PC-9 (cell line): Measurements from ENCODE around the gene C1orf105. TPM values are rescaled to one million over a fixed set of nuclear protein-coding genes. Genes with fewer than 3 reads are reported as not detected.

Source experiments
- BruUV-seq: library from RNA; stranded (reverse); fragments of 400-500 nt; replicated peaks from 2 replicates; lab custom pipeline; 2021; lab: Mats Ljungman, UMichigan
- CTCF ChIA-PET: fragments of 300-600 bp; sonication (Branson Sonifier 250); formaldehyde crosslinking; loops from one replicate; lab custom pipeline; 2022; ENCODE audit warnings: antibody characterized with exemption; lab: Charles Lee
- POLR2A ChIA-PET: fragments of 300-600 bp; sonication (Branson Sonifier 250); formaldehyde crosslinking; loops from one replicate; lab custom pipeline; 2022; ENCODE audit warnings: antibody characterized with exemption; ENCODE audit not compliant: unreplicated experiment; lab: Charles Lee
- DNase-seq, 2 experiments: peaks; one replicate each; pipeline versions ENCODE4 v3.0.0 to v3.0.0-alpha.2; 2015 to 2022; ENCODE audit warnings: mixed read lengths in 1 of 2
- H2AFZ ChIP-seq: fragments of 200-600 bp; sonication (generic); 2 replicates; pipeline ENCODE4 v1.8.1; 2017; ENCODE audit warnings: antibody characterized with exemption
- H3F3A ChIP-seq: fragments of 200-600 bp; sonication (generic); 2 replicates; pipeline ENCODE4 v1.8.1; 2017; ENCODE audit warnings: antibody characterized with exemption, mild to moderate bottlenecking, low read depth; ENCODE audit not compliant: insufficient read depth
- H3K27ac ChIP-seq: fragments of 200-600 bp; sonication (generic); 2 replicates; pipeline ENCODE4 v1.6.1; 2016; ENCODE audit warnings: mixed run types
- H3K27me3 ChIP-seq: fragments of 200-600 bp; sonication (generic); 2 replicates; pipeline ENCODE4 v1.6.1; 2016; ENCODE audit warnings: low read depth, mixed run types; ENCODE audit not compliant: insufficient read depth
- H3K36me3 ChIP-seq: fragments of 200-600 bp; sonication (generic); 2 replicates; pipeline ENCODE4 v1.6.1; 2016; ENCODE audit warnings: low read depth, mixed run types
- H3K4me1 ChIP-seq: fragments of 200-600 bp; sonication (generic); replicated peaks from 2 replicates; pipeline ENCODE4 v1.6.1; 2016; ENCODE audit warnings: mixed run types; ENCODE audit not compliant: insufficient read depth
- H3K4me2 ChIP-seq: fragments of 200-600 bp; sonication (generic); 2 replicates; pipeline ENCODE4 v1.6.1; 2017; ENCODE audit warnings: mixed run types
- H3K4me3 ChIP-seq: fragments of 200-600 bp; sonication (generic); 2 replicates; pipeline ENCODE4 v1.6.1; 2016; ENCODE audit warnings: mixed run types
- H3K79me2 ChIP-seq: fragments of 200-600 bp; sonication (generic); 2 replicates; pipeline ENCODE4 v1.6.1; 2017; ENCODE audit warnings: low read depth, mixed run types
- H3K9me2 ChIP-seq: fragments of 200-600 bp; sonication (generic); 2 replicates; pipeline ENCODE4 v1.8.1; 2017; ENCODE audit warnings: mild to moderate bottlenecking; ENCODE audit not compliant: insufficient read depth
- H3K9me3 ChIP-seq: fragments of 200-600 bp; sonication (generic); 2 replicates; pipeline ENCODE4 v1.8.1; 2016; ENCODE audit warnings: low read depth; ENCODE audit not compliant: insufficient read depth
- H4K20me1 ChIP-seq: fragments of 200-600 bp; sonication (generic); 2 replicates; pipeline ENCODE4 v1.8.1; 2017; ENCODE audit not compliant: insufficient read depth
- EZH2 ChIP-seq: fragments of 200-600 bp; sonication (generic); IDR thresholded peaks from 2 replicates; pipeline ENCODE4 v1.8.0; 2017; ENCODE audit warnings: antibody characterized with exemption, low read depth
- intact Hi-C: fragments of 100-400 bp; cut with micrococcal nuclease; formaldehyde crosslinking; loops from one replicate; pipeline ENCODE4 v1.10.0; 2022; ENCODE audit not compliant: unreplicated experiment
- total RNA-seq: library from RNA; stranded (reverse); gene quantifications from 2 replicates; pipeline ENCODE4 v1.2.3, GENCODE V29; 2021
- TF ChIP-seq, protein P1 (sequence below): fragments of 200-600 bp; sonication (generic); conservative IDR thresholded peaks from 2 replicates; pipeline ENCODE4 v1.6.1; 2017; ENCODE audit warnings: mixed run types, antibody characterized with exemption, mild to moderate bottlenecking, moderate library complexity

C1orf105 gene
- total RNA-seq, 1 experiment from 2014 or later: not detected

DNA sequence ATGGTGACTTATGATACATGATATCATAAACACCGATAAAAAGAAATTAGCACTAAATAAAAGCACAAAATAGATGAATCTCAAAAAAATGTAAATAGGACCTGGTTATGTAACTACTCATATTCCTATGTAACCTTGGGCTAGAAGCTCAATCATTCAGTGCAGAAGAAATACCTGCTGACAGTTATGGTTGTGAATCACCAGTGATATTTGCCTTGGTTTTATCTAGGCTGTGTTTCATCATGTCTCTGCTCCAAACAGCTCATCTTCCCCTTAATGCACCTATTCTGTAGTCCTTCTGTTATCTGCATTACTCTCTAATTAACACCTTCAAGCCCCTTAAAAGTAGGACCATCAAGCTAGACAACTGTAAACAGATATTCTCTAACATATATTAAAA lies 39.7 kb downstream of the C1orf105 start:
- no peaks in the 10 kb centered on the region for H4K20me1 ChIP-seq
- peaks cover 20% of the 10 kb centered on the region for H3F3A ChIP-seq
- H3K36me3 ChIP-seq: no peaks in the 10 kb centered on the region
- H3K9me2 ChIP-seq: no peaks in the 10 kb centered on the region
- no peak overlapping the region for H2AFZ ChIP-seq
- ChIA-PET POLR2A (interaction anchor here (0.6 kb wide), 1 partner anchor 36 kb away, joined by 4 read pairs; no protein-coding TSS in a partner anchor), CTCF (no interaction called here)
- peak in 1 of 2 experiments; percentile 57 for DNase-seq
- H3K27me3 ChIP-seq: no peaks in the 10 kb centered on the region
- no peaks in the 10 kb centered on the region for H3K79me2 ChIP-seq
- H3K9me3 ChIP-seq: no peaks in the 10 kb centered on the region
- TF ChIP-seq, protein P1, sequence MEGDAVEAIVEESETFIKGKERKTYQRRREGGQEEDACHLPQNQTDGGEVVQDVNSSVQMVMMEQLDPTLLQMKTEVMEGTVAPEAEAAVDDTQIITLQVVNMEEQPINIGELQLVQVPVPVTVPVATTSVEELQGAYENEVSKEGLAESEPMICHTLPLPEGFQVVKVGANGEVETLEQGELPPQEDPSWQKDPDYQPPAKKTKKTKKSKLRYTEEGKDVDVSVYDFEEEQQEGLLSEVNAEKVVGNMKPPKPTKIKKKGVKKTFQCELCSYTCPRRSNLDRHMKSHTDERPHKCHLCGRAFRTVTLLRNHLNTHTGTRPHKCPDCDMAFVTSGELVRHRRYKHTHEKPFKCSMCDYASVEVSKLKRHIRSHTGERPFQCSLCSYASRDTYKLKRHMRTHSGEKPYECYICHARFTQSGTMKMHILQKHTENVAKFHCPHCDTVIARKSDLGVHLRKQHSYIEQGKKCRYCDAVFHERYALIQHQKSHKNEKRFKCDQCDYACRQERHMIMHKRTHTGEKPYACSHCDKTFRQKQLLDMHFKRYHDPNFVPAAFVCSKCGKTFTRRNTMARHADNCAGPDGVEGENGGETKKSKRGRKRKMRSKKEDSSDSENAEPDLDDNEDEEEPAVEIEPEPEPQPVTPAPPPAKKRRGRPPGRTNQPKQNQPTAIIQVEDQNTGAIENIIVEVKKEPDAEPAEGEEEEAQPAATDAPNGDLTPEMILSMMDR: no peak
- TF ChIP-seq EZH2: no peak
- H3K4me2 ChIP-seq: no peak overlapping the region
- H3K4me3 ChIP-seq: no peak overlapping the region
- intact Hi-C loops: no loop called here
- BruUV-seq: no TSS peak
- no peak overlapping the region for H3K27ac ChIP-seq
- H3K4me1 ChIP-seq: peaks cover 20% of the 10 kb centered on the region

DNA sequence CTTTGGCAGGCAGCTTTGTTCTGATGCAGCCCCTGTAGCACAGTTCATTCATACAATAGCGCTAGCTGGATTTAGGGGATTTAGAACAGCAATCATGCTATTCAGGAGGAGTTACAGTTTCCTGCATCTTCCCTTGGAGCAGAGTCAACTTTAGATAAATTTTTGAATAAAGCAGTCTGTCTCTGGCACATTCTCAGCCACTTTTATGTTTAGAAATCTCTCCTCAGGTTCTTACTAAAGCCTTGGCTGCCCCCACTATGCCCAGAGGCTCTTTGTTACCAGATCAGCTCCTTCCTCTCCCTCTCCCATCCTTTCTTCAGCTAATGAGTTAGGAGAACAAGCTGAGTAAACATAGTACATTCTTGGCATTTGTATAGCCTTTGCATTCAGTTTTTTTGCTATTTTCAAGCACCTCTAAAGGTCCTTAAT lies 40.4 kb downstream of the C1orf105 start:
- Histone ChIP-seq H3K9me2 (no peaks in the 10 kb centered on the region), H4K20me1 (no peaks in the 10 kb centered on the region), H3K4me3 (no peak overlapping the region), H3K4me1 (peaks cover 20% of the 10 kb centered on the region), H3F3A (peaks cover 20% of the 10 kb centered on the region), H2AFZ (no peak overlapping the region), H3K9me3 (no peaks in the 10 kb centered on the region), H3K27me3 (no peaks in the 10 kb centered on the region), H3K36me3 (no peaks in the 10 kb centered on the region), H3K27ac (no peak overlapping the region; the same call in 1 of the 2 replicates), H3K79me2 (no peaks in the 10 kb centered on the region), H3K4me2 (peak overlapping the region; percentile 29)
- ChIA-PET CTCF (no interaction called here), POLR2A (interaction anchor here (0.7 kb wide), 1 partner anchor 695 kb away, joined by 5 read pairs; no protein-coding TSS in a partner anchor)
- DNase-seq: peak in 1 of 2 experiments; percentile 75
- intact Hi-C loops: no loop called here
- TF ChIP-seq, protein P1: no peak
- TF ChIP-seq EZH2: no peak
- no TSS peak for BruUV-seq

DNA sequence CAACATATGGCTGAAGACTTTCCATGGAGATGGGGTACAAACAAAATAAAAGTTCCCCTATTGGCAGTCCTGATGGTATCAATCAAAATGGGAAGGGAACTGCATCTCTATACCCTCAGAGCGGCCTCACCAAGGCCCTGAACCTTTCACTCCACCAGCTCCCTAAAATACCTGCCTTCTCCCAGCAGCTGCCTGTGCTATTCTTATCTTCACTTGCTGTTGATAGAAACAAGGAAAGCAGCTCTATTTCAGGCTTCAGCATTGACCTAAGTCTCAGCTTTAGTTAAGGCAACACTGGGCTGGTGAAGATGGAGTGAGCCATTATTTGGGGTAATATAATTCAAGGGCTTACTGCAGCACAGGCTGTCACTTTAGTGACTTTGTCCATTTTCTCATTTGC lies 45.1 kb downstream of the C1orf105 start:
- no peaks in the 10 kb centered on the region for H4K20me1 ChIP-seq
- no peaks in the 10 kb centered on the region for H3K79me2 ChIP-seq
- no peak overlapping the region for H3K27ac ChIP-seq
- no peak overlapping the region for H3K4me2 ChIP-seq
- DNase-seq: no peak
- H3F3A ChIP-seq: peaks cover 11% of the 10 kb centered on the region
- ChIA-PET POLR2A (no interaction called here), CTCF (no interaction called here)
- H2AFZ ChIP-seq: no peak overlapping the region
- H3K9me2 ChIP-seq: no peaks in the 10 kb centered on the region
- intact Hi-C loops: no loop called here
- no TSS peak for BruUV-seq
- TF ChIP-seq EZH2: no peak
- TF ChIP-seq, protein P1: no peak
- no peaks in the 10 kb centered on the region for H3K36me3 ChIP-seq
- H3K4me1 ChIP-seq: peaks cover 25% of the 10 kb centered on the region
- H3K27me3 ChIP-seq: no peaks in the 10 kb centered on the region
- H3K9me3 ChIP-seq: no peaks in the 10 kb centered on the region
- no peak overlapping the region for H3K4me3 ChIP-seq
